Body of pancreas (tissue), 4 donors: Measurements from ENCODE around the gene PFKL. TPM values are rescaled to one million over a fixed set of nuclear protein-coding genes. Genes with fewer than 3 reads are reported as not detected.

Source experiments
- ATAC-seq: fragments of 150-250 bp; one replicate; pipeline ENCODE4 v1.9.1; 2016
- DNase-seq, 4 donors: peaks; one replicate each; pipeline ENCODE4 v3.0.0-alpha.2; 2019
- H3K27ac ChIP-seq, 4 donors: fragments of 200-600 bp; sonication (generic); 1 replicate in 3 of 4; 2 replicates in 1 of 4; pipeline versions ENCODE4 v1.5.1 to v1.6.1; 2016 to 2019; ENCODE audit warnings: mild to moderate bottlenecking in 1 of 4, mixed read lengths in 1 of 4, moderate library complexity in 1 of 4
- H3K27me3 ChIP-seq, 2 donors: fragments of 200-600 bp; sonication (generic); one replicate each; pipeline ENCODE4 v1.6.0; 2016; ENCODE audit warnings: mild to moderate bottlenecking in 1 of 2
- H3K36me3 ChIP-seq, 2 donors: fragments of 200-600 bp; sonication (generic); replicated peaks in 1 of 2; 2 replicates each; pipeline ENCODE4 v1.5.1; 2016; ENCODE audit warnings: low read depth in 2 of 2; ENCODE audit not compliant: insufficient read depth in 1 of 2
- H3K4me1 ChIP-seq: fragments of 200-600 bp; sonication (generic); one replicate; pipeline ENCODE4 v1.6.0; 2016
- H3K4me3 ChIP-seq, 2 donors: fragments of 200-600 bp; sonication (generic); 1 replicate in 1 of 2; 2 replicates in 1 of 2; pipeline ENCODE4 v1.5.1; 2016 to 2019
- H3K9me3 ChIP-seq, 3 donors: fragments of 200-600 bp; sonication (generic); 1 replicate in 2 of 3; 2 replicates in 1 of 3; pipeline ENCODE4 v1.5.1; 2016
- POLR2A ChIP-seq, 3 donors: fragments of 450-650 bp; IDR thresholded peaks; one replicate each; pipeline ENCODE4 v1.6.1; 2016; ENCODE audit warnings: antibody characterized with exemption in 3 of 3, mild to moderate bottlenecking in 2 of 3
- WGBS, 2 donors: methylation state at CpG; one replicate each; pipeline ENCODE4 v1.1.5; 2017; 5-methylcytosine and 5-hydroxymethylcytosine counted together
- intact Hi-C: fragments of 100-400 bp; cut with DNase I; formaldehyde crosslinking; loops from one replicate; pipeline ENCODE4 v1.15.1; 2023
- total RNA-seq, 2 donors: library from RNA; depleted of rRNA; stranded (reverse); fragments of >200 nt; gene quantifications; one replicate each; pipeline ENCODE4 v1.1.0, GENCODE V29; 2016
- TF ChIP-seq, protein P1 (sequence below), 7 experiments: fragments of 450-650 bp in 4 of 7; fragments of 200-600 bp in 3 of 7; sonication (generic) in 3 of 7; IDR thresholded peaks; one replicate each; pipeline ENCODE4 v1.5.1; 2016 to 2019; ENCODE audit warnings: antibody characterized with exemption in 7 of 7

The PFKL gene
- total RNA-seq, 2 donors from 2014 or later: 56.8 to 104 TPM

DNA sequence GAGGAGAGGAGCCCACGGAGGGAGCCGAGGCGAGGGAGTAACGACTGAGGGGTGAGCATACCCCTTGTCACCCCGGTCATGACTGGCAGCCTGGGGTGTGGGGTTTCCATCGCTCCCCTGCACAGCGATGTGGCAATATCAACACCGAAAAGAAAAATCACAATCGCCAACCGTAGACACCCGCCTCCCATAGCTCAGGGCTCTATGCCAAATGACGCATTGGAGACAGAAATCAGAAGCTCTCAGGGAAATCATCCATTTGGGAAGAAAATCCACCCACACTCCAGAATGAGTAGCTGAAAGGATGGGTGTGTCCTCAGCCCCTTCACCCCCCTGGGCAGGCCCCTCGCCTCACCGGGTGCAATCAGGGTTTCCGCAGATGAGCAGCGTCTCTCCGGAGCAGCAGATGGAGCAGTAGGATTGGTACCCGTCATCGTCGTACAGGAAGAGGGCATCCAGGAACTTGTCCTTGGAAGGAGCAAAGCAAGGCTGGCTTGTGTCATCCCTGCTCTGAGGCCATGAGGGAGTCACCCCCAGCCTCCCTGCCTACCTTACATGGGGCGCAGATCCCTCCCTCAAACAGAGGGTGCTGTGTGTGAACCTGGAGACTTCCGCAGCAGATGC lies 40.7 kb upstream of the PFKL start:
- DNase-seq: no peak
- Histone ChIP-seq H3K27ac (no peak overlapping the region), H3K36me3 (no peaks in the 10 kb centered on the region), H3K4me1 (no peaks in the 10 kb centered on the region), H3K27me3 (no peaks in the 10 kb centered on the region), H3K4me3 (no peak overlapping the region), H3K9me3 (no peaks in the 10 kb centered on the region)
- WGBS, 2 donors: 74 to 77% methylated on average over 17 to 22 of the region's 22 CpGs
- no peak for ATAC-seq
- intact Hi-C loops: no loop called here
- no peak for TF ChIP-seq POLR2A (IDR thresholded peaks at IDR 0.05)
- TF ChIP-seq, protein P1, sequence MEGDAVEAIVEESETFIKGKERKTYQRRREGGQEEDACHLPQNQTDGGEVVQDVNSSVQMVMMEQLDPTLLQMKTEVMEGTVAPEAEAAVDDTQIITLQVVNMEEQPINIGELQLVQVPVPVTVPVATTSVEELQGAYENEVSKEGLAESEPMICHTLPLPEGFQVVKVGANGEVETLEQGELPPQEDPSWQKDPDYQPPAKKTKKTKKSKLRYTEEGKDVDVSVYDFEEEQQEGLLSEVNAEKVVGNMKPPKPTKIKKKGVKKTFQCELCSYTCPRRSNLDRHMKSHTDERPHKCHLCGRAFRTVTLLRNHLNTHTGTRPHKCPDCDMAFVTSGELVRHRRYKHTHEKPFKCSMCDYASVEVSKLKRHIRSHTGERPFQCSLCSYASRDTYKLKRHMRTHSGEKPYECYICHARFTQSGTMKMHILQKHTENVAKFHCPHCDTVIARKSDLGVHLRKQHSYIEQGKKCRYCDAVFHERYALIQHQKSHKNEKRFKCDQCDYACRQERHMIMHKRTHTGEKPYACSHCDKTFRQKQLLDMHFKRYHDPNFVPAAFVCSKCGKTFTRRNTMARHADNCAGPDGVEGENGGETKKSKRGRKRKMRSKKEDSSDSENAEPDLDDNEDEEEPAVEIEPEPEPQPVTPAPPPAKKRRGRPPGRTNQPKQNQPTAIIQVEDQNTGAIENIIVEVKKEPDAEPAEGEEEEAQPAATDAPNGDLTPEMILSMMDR (IDR thresholded peaks at IDR 0.05): no peak

DNA sequence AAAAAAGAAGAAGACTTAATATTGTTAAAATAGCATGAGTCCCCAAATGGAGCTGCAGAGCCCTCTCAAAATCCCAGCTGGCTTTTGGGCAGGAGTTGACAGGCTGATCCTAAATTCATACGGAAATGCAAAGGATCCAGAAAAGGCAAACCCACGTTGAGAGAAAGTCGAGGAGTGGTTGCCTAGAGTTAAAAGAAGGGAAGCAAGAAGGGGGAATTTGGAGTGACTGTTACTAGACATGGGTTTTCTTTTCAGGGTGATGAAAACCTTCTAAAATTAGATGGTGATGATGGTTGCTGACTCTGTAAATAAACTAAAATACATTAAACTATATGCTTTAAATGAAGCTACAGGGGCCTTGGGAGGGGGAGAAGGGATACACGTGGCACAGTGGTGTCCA lies 39.8 kb upstream of the PFKL start:
- 49 to 65% methylated on average over 4 of the region's 4 CpGs for WGBS, 2 donors

DNA sequence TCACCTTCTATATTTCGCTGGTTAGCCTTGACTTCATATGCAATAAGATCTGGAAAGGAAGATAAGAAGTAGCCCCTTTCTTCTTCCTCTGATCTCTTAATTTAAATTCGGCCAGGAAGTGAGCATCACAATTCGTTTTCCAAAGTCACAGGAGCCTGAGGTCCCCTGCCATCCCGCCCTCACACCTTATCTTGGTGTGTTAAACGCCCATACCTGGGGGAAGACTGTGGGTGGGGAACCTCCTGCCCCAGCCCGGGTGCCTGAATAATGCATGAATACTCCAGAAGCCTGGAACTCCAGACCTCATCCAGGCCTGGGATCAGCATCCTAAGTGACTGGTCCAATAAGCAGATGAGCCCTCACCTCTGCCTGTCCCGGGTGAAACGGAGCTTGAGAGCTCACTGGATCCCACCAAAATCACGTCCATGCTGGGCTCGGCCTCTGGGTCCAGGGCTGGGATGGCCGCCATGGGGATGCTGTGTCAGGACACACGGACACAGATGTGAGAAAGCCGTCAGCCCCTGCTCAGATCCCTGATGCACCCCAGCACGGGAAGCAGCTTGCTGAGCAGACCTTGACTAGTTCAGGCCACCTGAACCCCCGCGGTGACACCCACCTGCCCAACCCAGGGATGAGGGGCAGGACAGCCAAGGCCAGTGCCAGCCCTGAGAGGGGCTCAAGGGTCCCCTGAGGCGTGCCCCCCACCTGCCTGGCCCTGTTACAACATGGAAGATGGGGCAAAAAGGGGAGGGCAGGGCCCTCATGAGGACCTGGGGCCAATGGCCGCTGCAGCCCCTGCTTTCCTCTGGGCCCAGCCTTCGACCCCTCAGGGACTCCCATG lies 38.8 kb upstream of the PFKL start:
- WGBS, 2 donors: 53 to 54% methylated on average over 9 to 19 of the region's 19 CpGs
- intact Hi-C loops: loop anchor here (10.0 kb wide), 1 partner anchor 54 kb away; no protein-coding TSS in a partner anchor
- TF ChIP-seq POLR2A (IDR thresholded peaks at IDR 0.05): no peak
- TF ChIP-seq, protein P1 (IDR thresholded peaks at IDR 0.05): no peak
- no peak for DNase-seq
- Histone ChIP-seq H3K27ac (no peak overlapping the region), H3K4me3 (no peak overlapping the region), H3K9me3 (no peaks in the 10 kb centered on the region), H3K4me1 (no peaks in the 10 kb centered on the region), H3K27me3 (no peaks in the 10 kb centered on the region), H3K36me3 (no peaks in the 10 kb centered on the region)
- ATAC-seq: no peak

More for the DNA sequence above, 39.8 kb upstream of the PFKL start:
- Histone ChIP-seq H3K4me1 (no peaks in the 10 kb centered on the region), H3K9me3 (no peaks in the 10 kb centered on the region), H3K27ac (no peak overlapping the region), H3K4me3 (no peak overlapping the region), H3K36me3 (no peaks in the 10 kb centered on the region), H3K27me3 (no peaks in the 10 kb centered on the region)
- no peak for DNase-seq
- no peak for ATAC-seq
- intact Hi-C loops: loop anchor here (10.0 kb wide), 1 partner anchor 55 kb away; no protein-coding TSS in a partner anchor
- no peak for TF ChIP-seq POLR2A (IDR thresholded peaks at IDR 0.05)
- TF ChIP-seq, protein P1 (IDR thresholded peaks at IDR 0.05): no peak

DNA sequence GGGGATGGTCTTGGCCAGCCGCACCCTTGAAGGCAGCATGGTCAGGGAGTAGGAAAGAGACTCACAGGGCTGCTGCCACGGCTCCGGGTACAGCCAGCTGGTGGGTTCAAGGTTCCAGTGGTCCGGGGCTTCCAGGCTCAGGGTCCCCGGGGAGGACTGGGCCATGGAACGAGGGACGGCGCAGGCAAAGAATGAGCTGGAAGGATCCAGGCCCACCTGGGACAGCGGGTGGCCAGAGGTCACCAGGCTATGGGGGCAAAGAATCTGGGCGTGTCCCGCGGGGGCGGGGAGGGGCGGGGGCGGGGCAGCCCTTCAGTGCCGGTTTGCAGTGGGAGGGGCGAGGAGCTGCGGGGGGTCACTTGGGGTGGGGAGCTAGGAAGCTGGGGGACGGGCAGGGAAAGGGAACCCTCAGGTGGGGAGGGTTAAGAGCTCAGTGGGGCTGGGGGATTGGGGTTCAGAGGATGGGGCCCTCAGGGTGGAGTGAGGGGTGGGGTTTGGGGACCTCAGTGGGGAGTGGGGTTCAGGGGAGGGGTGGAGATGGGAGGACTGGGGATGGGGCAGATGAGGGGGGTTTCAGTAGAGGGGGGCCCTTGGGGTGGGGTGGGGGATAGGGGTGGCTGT lies 38.1 kb upstream of the PFKL start, which contains the start of gene DNMT3L:
DNMT3L (minus strand) TSS at position 223 of the 621 bp plus-strand sequence. CDS start 638 bp downstream, outside the sequence.
- intact Hi-C loops: loop anchor here (10.0 kb wide), 1 partner anchor 53 kb away; no protein-coding TSS in a partner anchor
- TF ChIP-seq POLR2A (IDR thresholded peaks at IDR 0.05): no peak
- TF ChIP-seq, protein P1 (IDR thresholded peaks at IDR 0.05): no peak
- no peaks in the 10 kb centered on the region for H3K36me3 ChIP-seq
- H3K27me3 ChIP-seq: no peaks in the 10 kb centered on the region
- 46 to 51% methylated on average over 11 to 19 of the region's 19 CpGs for WGBS, 2 donors
- ATAC-seq (peak; percentile 40), DNase-seq (no peak)
- H3K9me3 ChIP-seq: no peaks in the 10 kb centered on the region
- no peak within 1 kb of the TSS for H3K27ac ChIP-seq
- H3K4me3 ChIP-seq: no peak within 1 kb of the TSS
- H3K4me1 ChIP-seq: no peaks in the 10 kb centered on the region
